Measurements from ENCODE around the gene MOB3A. TPM values are rescaled to one million over a fixed set of nuclear protein-coding genes. Genes with fewer than 3 reads are reported as not detected.
"Not testable (repeated sequence)": the region's sequence is repeated elsewhere in the genome, so short reads cannot be mapped to it uniquely, and the experiment has no call there.

MOB3A gene
- total and polyA plus RNA-seq, 7 experiments from 2014 or later: 49.5 to 269 (median 114) TPM

DNA sequence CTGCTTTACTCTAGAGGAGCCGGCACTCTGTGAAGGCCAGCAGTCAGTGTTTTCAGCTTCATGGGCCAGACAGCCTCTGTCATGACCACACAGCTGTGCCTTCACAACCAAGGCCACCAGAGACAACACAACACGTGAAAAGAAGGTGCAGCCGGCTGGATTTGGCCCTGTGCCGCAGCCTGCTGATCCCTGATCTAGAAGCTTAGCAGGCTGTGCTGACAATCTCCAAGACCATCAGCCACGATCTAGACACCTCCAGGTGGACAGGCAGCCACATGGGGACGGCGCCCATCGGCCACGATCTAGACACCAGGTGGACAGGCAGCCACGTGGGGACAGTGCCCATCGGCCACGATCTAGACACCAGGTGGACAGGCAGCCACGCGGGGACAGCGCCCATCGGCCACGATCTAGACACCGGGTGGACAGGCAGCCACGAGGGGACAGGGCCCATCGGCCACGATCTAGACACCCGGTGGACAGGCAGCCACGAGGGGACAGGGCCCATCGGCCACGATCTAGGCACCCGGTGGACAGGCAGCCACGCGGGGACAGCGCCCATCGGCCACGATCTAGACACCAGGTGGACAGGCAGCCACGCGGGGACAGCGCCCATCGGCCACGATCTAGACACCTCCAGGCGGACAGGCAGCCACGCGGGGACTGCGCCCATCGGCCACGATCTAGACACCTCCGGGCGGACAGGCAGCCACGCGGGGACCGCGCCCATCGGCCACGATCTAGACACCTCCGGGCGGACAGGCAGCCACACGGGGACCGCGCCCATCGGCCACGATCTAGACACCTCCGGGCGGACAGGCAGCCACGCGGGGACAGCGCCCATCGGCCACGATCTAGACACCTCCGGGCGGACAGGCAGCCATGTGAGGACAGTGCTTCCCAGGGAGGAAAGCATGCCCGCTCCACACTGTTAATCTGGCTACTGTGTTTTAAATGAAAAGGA, 35.2 kb upstream of the MOB3A start:
- H3K4me3 Mint-ChIP-seq; H3K27ac ChIP-seq (ENCODE audit: low read depth, low read length); H3K4me1 ChIP-seq (ENCODE audit: control insufficient read depth in 2 of 2, insufficient read depth in 2 of 2, low read length in 2 of 2); POLR2A ChIA-PET; CTCF ChIA-PET; H3K9me3 ChIP-seq (ENCODE audit: control insufficient read depth in 2 of 3, low read length in 3 of 3); H3K4me1 Mint-ChIP-seq; DNase-seq; ATAC-seq; H3K27me3 ChIP-seq (ENCODE audit: control insufficient read depth in 2 of 2, insufficient read depth in 2 of 2, low read length in 2 of 2); H3K27ac Mint-ChIP-seq; intact Hi-C loops (cut with micrococcal nuclease); H3K9me3 Mint-ChIP-seq; H3K4me3 ChIP-seq (ENCODE audit: low read length); H3K27me3 Mint-ChIP-seq: not testable (repeated sequence)
- peaks cover 0 to 13% (median 4%) of the 10 kb centered on the region in 5 donors for H3K36me3 Mint-ChIP-seq
- peaks cover 0 to 71% (median 7%) of the 10 kb centered on the region in 3 experiments for H3K36me3 ChIP-seq (ENCODE audit: control insufficient read depth in 2 of 3, insufficient read depth in 3 of 3, low read length in 3 of 3)

DNA sequence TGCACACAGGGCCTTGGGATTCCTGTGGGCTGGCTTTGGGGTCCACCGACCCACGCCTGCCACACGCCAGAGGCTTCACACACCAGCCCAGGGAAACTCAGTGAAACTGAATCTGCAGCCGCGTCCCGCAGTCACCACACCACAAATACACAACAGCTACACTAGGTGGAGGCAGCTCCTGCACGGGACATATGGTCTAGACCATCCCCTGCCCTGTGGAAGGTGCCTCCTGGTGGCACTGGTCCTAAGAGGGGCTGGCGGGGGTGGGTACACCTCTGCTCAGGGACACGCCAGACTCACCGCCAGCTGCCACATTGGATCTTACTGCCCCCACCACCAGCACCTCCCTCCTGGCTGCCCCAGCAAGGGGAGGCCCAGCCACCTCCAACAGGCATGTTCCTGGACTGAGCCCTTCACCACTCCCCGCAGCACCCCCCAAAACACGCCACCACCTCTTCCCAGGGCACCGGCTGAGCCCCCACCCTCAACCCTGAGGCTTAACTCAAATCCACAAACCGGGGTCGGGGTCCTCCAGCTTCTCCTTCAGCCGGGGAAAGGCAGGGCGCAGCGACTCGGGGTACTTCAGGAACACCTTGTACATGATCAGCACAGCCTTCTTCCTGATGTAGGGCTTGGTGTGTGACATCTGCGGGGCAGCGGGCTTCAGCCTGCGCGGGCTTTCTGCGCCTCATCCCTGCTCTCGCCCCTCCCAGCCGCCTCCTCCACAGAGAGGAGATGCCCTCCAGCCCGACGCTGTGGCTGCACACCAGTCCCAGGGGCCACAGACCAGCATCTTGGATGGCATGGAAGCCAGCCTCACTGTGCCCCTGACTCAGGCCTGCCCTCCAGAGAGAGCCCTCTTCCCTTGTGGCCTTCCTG, 34.0 kb upstream of the MOB3A start:
- peaks cover 0 to 11% (median 2%) of the 10 kb centered on the region in 5 donors for H3K36me3 Mint-ChIP-seq

DNA sequence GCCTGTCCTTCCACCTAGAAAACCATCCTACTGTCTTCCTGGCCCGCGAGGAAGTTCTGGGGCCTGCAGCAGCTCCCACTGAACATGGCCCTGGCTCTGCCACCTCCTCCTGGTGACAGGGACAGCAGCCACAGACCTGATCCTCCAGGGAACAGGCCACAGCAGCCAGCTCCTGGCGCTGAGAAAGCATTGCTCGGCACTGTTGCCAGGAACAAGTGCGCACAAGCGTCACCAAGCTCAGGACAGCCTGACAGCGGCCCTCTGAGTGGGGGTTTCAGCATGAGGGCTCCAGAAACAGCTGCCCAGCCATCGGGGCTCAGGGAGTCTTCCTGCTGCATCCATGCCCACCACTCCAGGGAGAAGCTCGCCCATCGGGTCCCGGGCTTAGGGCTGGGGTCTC, 33.4 kb upstream of the MOB3A start:
- POLR2A ChIA-PET: no interaction called here
- no peaks in the 10 kb centered on the region for H3K9me3 ChIP-seq (ENCODE audit: control insufficient read depth in 2 of 3, low read length in 3 of 3)
- H3K4me1 Mint-ChIP-seq: peaks cover 0 to 4% (median 0%) of the 10 kb centered on the region in 7 donors
- no peaks in the 10 kb centered on the region for H3K27me3 ChIP-seq (ENCODE audit: control insufficient read depth in 2 of 2, insufficient read depth in 2 of 2, low read length in 2 of 2)
- no peaks in the 10 kb centered on the region for H3K9me3 Mint-ChIP-seq
- no peak overlapping the region for H3K27ac Mint-ChIP-seq
- no peak overlapping the region for H3K4me3 Mint-ChIP-seq
- H3K4me3 ChIP-seq (ENCODE audit: low read length): no peak overlapping the region
- no peaks in the 10 kb centered on the region for H3K27me3 Mint-ChIP-seq
- H3K36me3 Mint-ChIP-seq: peaks cover 0 to 12% (median 2%) of the 10 kb centered on the region in 5 donors
- DNase-seq (no peak), ATAC-seq (no peak)
- intact Hi-C loops (cut with micrococcal nuclease): no loop called here
- H3K36me3 ChIP-seq (ENCODE audit: control insufficient read depth in 2 of 3, insufficient read depth in 3 of 3, low read length in 3 of 3): peaks cover 0 to 68% (median 7%) of the 10 kb centered on the region in 3 experiments
- CTCF ChIA-PET: interaction anchor here (0.6 kb wide), 1 partner anchor 20 kb away, joined by 3 read pairs; no protein-coding TSS in a partner anchor
- H3K27ac ChIP-seq (ENCODE audit: low read depth, low read length): no peak overlapping the region
- H3K4me1 ChIP-seq (ENCODE audit: control insufficient read depth in 2 of 2, insufficient read depth in 2 of 2, low read length in 2 of 2): no peaks in the 10 kb centered on the region

More for the DNA sequence above, 34.0 kb upstream of the MOB3A start:
- Mint-ChIP-seq H3K27ac (peak overlapping the region in 1 of 9 donors; percentile 43), H3K9me3 (no peaks in the 10 kb centered on the region), H3K4me1 (peaks cover 0 to 4% (median 0%) of the 10 kb centered on the region in 7 donors), H3K27me3 (no peaks in the 10 kb centered on the region), H3K4me3 (no peak overlapping the region)
- DNase-seq (no peak), ATAC-seq (no peak)
- CTCF ChIA-PET: interaction anchor here (0.6 kb wide), 1 partner anchor 19 kb away, joined by 3 read pairs; no protein-coding TSS in a partner anchor
- peaks cover 0 to 68% (median 7%) of the 10 kb centered on the region in 3 experiments for H3K36me3 ChIP-seq (ENCODE audit: control insufficient read depth in 2 of 3, insufficient read depth in 3 of 3, low read length in 3 of 3)
- intact Hi-C loops (cut with micrococcal nuclease): no loop called here
- no peaks in the 10 kb centered on the region for H3K27me3 ChIP-seq (ENCODE audit: control insufficient read depth in 2 of 2, insufficient read depth in 2 of 2, low read length in 2 of 2)
- H3K4me3 ChIP-seq (ENCODE audit: low read length): no peak overlapping the region
- H3K27ac ChIP-seq (ENCODE audit: low read depth, low read length): no peak overlapping the region
- no peaks in the 10 kb centered on the region for H3K9me3 ChIP-seq (ENCODE audit: control insufficient read depth in 2 of 3, low read length in 3 of 3)
- POLR2A ChIA-PET: no interaction called here
- no peaks in the 10 kb centered on the region for H3K4me1 ChIP-seq (ENCODE audit: control insufficient read depth in 2 of 2, insufficient read depth in 2 of 2, low read length in 2 of 2)

DNA sequence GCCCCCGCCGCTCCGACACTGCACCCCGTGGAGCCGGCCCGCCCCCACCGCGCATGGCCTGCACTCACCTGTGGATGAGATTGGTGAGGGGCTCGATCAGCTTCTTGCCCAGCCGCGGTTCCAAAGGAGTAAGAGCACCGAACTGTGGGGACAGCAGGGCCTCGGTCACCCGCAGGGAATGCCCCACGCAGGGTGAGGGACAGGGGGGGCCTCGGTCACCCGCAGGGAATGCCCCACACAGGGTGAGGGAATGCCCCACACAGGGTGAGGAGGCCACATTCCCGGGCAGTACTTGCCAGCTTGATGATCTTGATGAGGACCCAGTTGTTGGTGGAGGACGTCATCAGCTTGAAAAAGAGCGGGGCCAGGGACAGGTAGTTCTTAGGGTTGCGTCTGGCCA, 32.9 kb upstream of the MOB3A start:
- Histone ChIP-seq H3K27me3 (ENCODE audit: control insufficient read depth in 2 of 2, insufficient read depth in 2 of 2, low read length in 2 of 2) (no peaks in the 10 kb centered on the region), H3K36me3 (ENCODE audit: control insufficient read depth in 2 of 3, insufficient read depth in 3 of 3, low read length in 3 of 3) (peaks cover 0 to 73% (median 7%) of the 10 kb centered on the region in 3 experiments), H3K27ac (ENCODE audit: low read depth, low read length) (no peak overlapping the region), H3K9me3 (ENCODE audit: control insufficient read depth in 2 of 3, low read length in 3 of 3) (no peaks in the 10 kb centered on the region), H3K4me1 (ENCODE audit: control insufficient read depth in 2 of 2, insufficient read depth in 2 of 2, low read length in 2 of 2) (no peaks in the 10 kb centered on the region), H3K4me3 (ENCODE audit: low read length) (no peak overlapping the region)
- H3K36me3 Mint-ChIP-seq: peaks cover 0 to 16% (median 2%) of the 10 kb centered on the region in 5 donors
- ChIA-PET POLR2A (interaction anchor here (0.6 kb wide), 1 partner anchor 525 kb away, joined by 3 read pairs; no protein-coding TSS in a partner anchor), CTCF (no interaction called here)
- no peak overlapping the region for H3K27ac Mint-ChIP-seq
- H3K4me1 Mint-ChIP-seq: peaks cover 0 to 4% (median 0%) of the 10 kb centered on the region in 7 donors
- H3K27me3 Mint-ChIP-seq: no peaks in the 10 kb centered on the region
- no peak overlapping the region for H3K4me3 Mint-ChIP-seq
- no peaks in the 10 kb centered on the region for H3K9me3 Mint-ChIP-seq
- no peak for DNase-seq
- ATAC-seq: no peak
- intact Hi-C loops (cut with micrococcal nuclease): no loop called here

DNA sequence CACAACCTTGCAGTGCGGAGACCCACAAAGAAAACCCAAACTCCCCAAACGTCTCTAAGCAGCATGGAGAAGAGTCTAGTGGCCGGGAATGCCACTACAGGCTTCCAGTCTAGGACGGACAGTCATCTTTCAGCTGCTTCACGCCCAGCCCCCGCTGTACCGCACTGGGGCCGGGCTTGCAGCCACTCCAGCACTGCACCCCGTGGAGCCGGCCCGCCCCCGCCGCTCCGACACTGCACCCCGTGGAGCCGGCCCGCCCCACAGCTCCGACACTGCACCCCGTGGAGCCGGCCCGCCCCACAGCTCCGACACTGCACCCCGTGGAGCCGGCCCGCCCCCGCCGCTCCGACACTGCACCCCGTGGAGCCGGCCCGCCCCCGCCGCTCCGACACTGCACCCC, 32.1 kb upstream of the MOB3A start:
- H3K4me1 ChIP-seq (ENCODE audit: control insufficient read depth in 2 of 2, insufficient read depth in 2 of 2, low read length in 2 of 2); intact Hi-C loops (cut with micrococcal nuclease); H3K27me3 ChIP-seq (ENCODE audit: control insufficient read depth in 2 of 2, insufficient read depth in 2 of 2, low read length in 2 of 2); H3K4me3 Mint-ChIP-seq; H3K4me1 Mint-ChIP-seq; DNase-seq; H3K27ac Mint-ChIP-seq; CTCF ChIA-PET; H3K27ac ChIP-seq (ENCODE audit: low read depth, low read length); H3K9me3 ChIP-seq (ENCODE audit: control insufficient read depth in 2 of 3, low read length in 3 of 3); ATAC-seq; H3K9me3 Mint-ChIP-seq; H3K4me3 ChIP-seq (ENCODE audit: low read length); H3K27me3 Mint-ChIP-seq: not testable (repeated sequence)
- POLR2A ChIA-PET: interaction anchor here (0.6 kb wide), 1 partner anchor 524 kb away, joined by 3 read pairs; no protein-coding TSS in a partner anchor
- H3K36me3 Mint-ChIP-seq: peaks cover 0 to 14% (median 2%) of the 10 kb centered on the region in 5 donors
- H3K36me3 ChIP-seq (ENCODE audit: control insufficient read depth in 2 of 3, insufficient read depth in 3 of 3, low read length in 3 of 3): peaks cover 0 to 78% (median 7%) of the 10 kb centered on the region in 3 experiments

DNA sequence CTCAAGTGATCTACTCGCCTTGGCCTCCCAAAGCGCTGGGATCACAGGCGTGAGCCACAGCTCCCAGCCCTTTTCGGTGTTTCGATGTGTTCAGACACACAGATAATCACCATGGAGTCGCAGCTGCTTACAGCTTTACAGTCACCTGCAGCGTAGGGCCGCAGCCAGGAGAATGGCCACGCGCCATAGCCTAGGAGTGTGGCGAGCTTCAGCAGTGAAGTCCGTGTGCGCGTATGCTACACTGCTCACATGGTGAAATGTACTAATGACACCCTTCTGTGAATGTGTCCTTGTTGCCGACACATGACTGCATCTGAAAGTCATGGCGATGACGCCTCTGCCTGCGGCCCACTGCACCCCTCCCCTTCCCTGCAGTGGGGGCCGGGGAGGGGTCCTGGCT, 31.6 kb upstream of the MOB3A start:
- no peak for ATAC-seq
- peaks cover 0 to 4% (median 0%) of the 10 kb centered on the region in 7 donors for H3K4me1 Mint-ChIP-seq
- DNase-seq: no peak
- no peak overlapping the region for H3K27ac Mint-ChIP-seq
- H3K36me3 ChIP-seq (ENCODE audit: control insufficient read depth in 2 of 3, insufficient read depth in 3 of 3, low read length in 3 of 3): peaks cover 0 to 78% (median 10%) of the 10 kb centered on the region in 3 experiments
- H3K4me3 ChIP-seq (ENCODE audit: low read length): no peak overlapping the region
- no peaks in the 10 kb centered on the region for H3K9me3 Mint-ChIP-seq
- ChIA-PET POLR2A (no interaction called here), CTCF (interaction anchor here (0.6 kb wide), 1 partner anchor 162 kb away, joined by 3 read pairs; no protein-coding TSS in a partner anchor)
- H3K27me3 ChIP-seq (ENCODE audit: control insufficient read depth in 2 of 2, insufficient read depth in 2 of 2, low read length in 2 of 2): no peaks in the 10 kb centered on the region
- no peak overlapping the region for H3K4me3 Mint-ChIP-seq
- peaks cover 0 to 12% (median 0%) of the 10 kb centered on the region in 5 donors for H3K36me3 Mint-ChIP-seq
- intact Hi-C loops (cut with micrococcal nuclease): no loop called here
- H3K4me1 ChIP-seq (ENCODE audit: control insufficient read depth in 2 of 2, insufficient read depth in 2 of 2, low read length in 2 of 2): no peaks in the 10 kb centered on the region
- no peaks in the 10 kb centered on the region for H3K9me3 ChIP-seq (ENCODE audit: control insufficient read depth in 2 of 3, low read length in 3 of 3)
- H3K27ac ChIP-seq (ENCODE audit: low read depth, low read length): no peak overlapping the region
- H3K27me3 Mint-ChIP-seq: no peaks in the 10 kb centered on the region
